HFFc6 (cell line): ENCODE data around the gene ZNF74. TPM values are rescaled to one million over a fixed set of nuclear protein-coding genes. Genes with fewer than 3 reads are reported as not detected.

Experiments used
- DNase-seq: peaks from one replicate; pipeline ENCODE4 v3.0.0-alpha.2; 2018
- H3K27ac Mint-ChIP-seq: 2 replicates; pipeline ENCODE4 v1.8.0; 2020; ENCODE audit warnings: mild to moderate bottlenecking, mixed read lengths
- H3K27me3 Mint-ChIP-seq: 2 replicates; pipeline ENCODE4 v1.8.0; 2021; ENCODE audit warnings: mild to moderate bottlenecking, moderate library complexity, mixed read lengths; ENCODE audit not compliant: insufficient read depth
- H3K36me3 Mint-ChIP-seq: 2 replicates; pipeline ENCODE4 v1.8.0; 2021; ENCODE audit warnings: low read depth, mixed read lengths
- H3K4me1 Mint-ChIP-seq: 2 replicates; pipeline ENCODE4 v1.8.0; 2020; ENCODE audit warnings: low read depth, mixed read lengths
- H3K4me3 Mint-ChIP-seq: 2 replicates; pipeline ENCODE4 v1.8.0; 2020; ENCODE audit warnings: mild to moderate bottlenecking, moderate library complexity, mixed read lengths
- H3K9me3 Mint-ChIP-seq: 2 replicates; pipeline ENCODE4 v1.8.0; 2020; ENCODE audit warnings: mild to moderate bottlenecking, mixed read lengths
- CTCF ChIP-seq: fragments of 200-600 bp; sonication (generic); IDR thresholded peaks from 2 replicates; pipeline ENCODE4 v1.5.0; 2021; ENCODE audit warnings: antibody characterized with exemption, mild to moderate bottlenecking
- total RNA-seq, 6 experiments: library from RNA; stranded (reverse); fragmentation: NEBNext Ultra II Directional; extraction: Animal tissue kit (Norgen Biotek cat#: 25700); gene quantifications; 2 replicates in 1 of 6; 3 replicates in 5 of 6; pipeline ENCODE4 v1.2.3, GENCODE V29; 2021

ZNF74 gene
- total RNA-seq, 6 experiments from 2014 or later: 5.1 to 8.1 (median 6.2) TPM

GRCh38 chr22:20392983-20393704, 807 bp upstream of the ZNF74 start:
- Mint-ChIP-seq H3K4me3 (peak overlapping the region; percentile 91), H3K27me3 (peaks cover 12% of the 10 kb centered on the region), H3K27ac (peak overlapping the region; percentile 85), H3K9me3 (peaks cover 7% of the 10 kb centered on the region), H3K4me1 (peaks cover 18% of the 10 kb centered on the region), H3K36me3 (no peaks in the 10 kb centered on the region)
- no peak for TF ChIP-seq CTCF
- DNase-seq: no peak

GRCh38 chr22:20395181-20395906, 1.4 kb downstream of the ZNF74 start:
- H3K27me3 Mint-ChIP-seq: peaks cover 2% of the 10 kb centered on the region; the same call in 1 of the 2 replicates
- no peak overlapping the region for H3K27ac Mint-ChIP-seq
- H3K36me3 Mint-ChIP-seq: no peaks in the 10 kb centered on the region
- H3K4me3 Mint-ChIP-seq: peak overlapping the region; percentile 91
- DNase-seq: no peak
- no peak for TF ChIP-seq CTCF
- no peaks in the 10 kb centered on the region for H3K9me3 Mint-ChIP-seq
- H3K4me1 Mint-ChIP-seq: peaks cover 18% of the 10 kb centered on the region

- H3K4me3 Mint-ChIP-seq: peak overlapping the region; percentile 91; the same call in 1 of the 2 replicates
- peaks cover 18% of the 10 kb centered on the region for H3K4me1 Mint-ChIP-seq
- H3K27ac Mint-ChIP-seq: no peak overlapping the region
- H3K27me3 Mint-ChIP-seq: peaks cover 2% of the 10 kb centered on the region; the same call in 1 of the 2 replicates
- DNase-seq: no peak
- H3K36me3 Mint-ChIP-seq: no peaks in the 10 kb centered on the region
- TF ChIP-seq CTCF: no peak
- no peaks in the 10 kb centered on the region for H3K9me3 Mint-ChIP-seq
Observed at GRCh38 chr22:20395907-20396287, 1.9 kb downstream of the ZNF74 start.

GRCh38 chr22:20396639-20397038, 2.7 kb downstream of the ZNF74 start:
- no peaks in the 10 kb centered on the region for H3K36me3 Mint-ChIP-seq
- H3K9me3 Mint-ChIP-seq: no peaks in the 10 kb centered on the region
- H3K27ac Mint-ChIP-seq: no peak overlapping the region
- H3K4me3 Mint-ChIP-seq: no peak overlapping the region
- H3K27me3 Mint-ChIP-seq: no peaks in the 10 kb centered on the region
- no peak for TF ChIP-seq CTCF
- no peak for DNase-seq
- H3K4me1 Mint-ChIP-seq: peaks cover 18% of the 10 kb centered on the region

GRCh38 chr22:20397498-20397897, 3.5 kb downstream of the ZNF74 start:
- no peaks in the 10 kb centered on the region for H3K27me3 Mint-ChIP-seq
- H3K4me1 Mint-ChIP-seq: peaks cover 18% of the 10 kb centered on the region
- no peaks in the 10 kb centered on the region for H3K9me3 Mint-ChIP-seq
- no peak for DNase-seq
- H3K4me3 Mint-ChIP-seq: no peak overlapping the region
- no peaks in the 10 kb centered on the region for H3K36me3 Mint-ChIP-seq
- no peak overlapping the region for H3K27ac Mint-ChIP-seq
- no peak for TF ChIP-seq CTCF
